GM23338 (cell line): ENCODE results near the gene PANK4. TPM values are rescaled to one million over a fixed set of nuclear protein-coding genes. Genes with fewer than 3 reads are reported as not detected.

Experiments
- CREB1 ChIP-seq: fragments of 250-450 bp; sonication (Bioruptor Pico); IDR thresholded peaks from 2 replicates; pipeline ENCODE4 v1.5.0; 2020; ENCODE audit warnings: low read depth, mild to moderate bottlenecking, moderate library complexity
- EZH2 ChIP-seq: fragments of 200-600 bp; sonication (generic); IDR thresholded peaks from one replicate; pipeline ENCODE4 v1.8.0; 2017; ENCODE audit warnings: antibody characterized with exemption, mild to moderate bottlenecking, low read depth; ENCODE audit not compliant: unreplicated experiment
- EZH2phosphoT487 ChIP-seq: fragments of 200-600 bp; sonication (generic); IDR thresholded peaks from one replicate; pipeline ENCODE4 v1.8.1; 2018; ENCODE audit warnings: antibody characterized with exemption; ENCODE audit not compliant: unreplicated experiment
- JUNB ChIP-seq: IDR thresholded peaks from one replicate; pipeline ENCODE4 v1.6.1; 2016; ENCODE audit warnings: antibody characterized with exemption; ENCODE audit not compliant: unreplicated experiment
- STAT1 ChIP-seq: IDR thresholded peaks from one replicate; pipeline ENCODE4 v1.6.1; 2016; ENCODE audit warnings: antibody characterized with exemption; ENCODE audit not compliant: unreplicated experiment
- ZNF114 ChIP-seq: fragments of 250-450 bp; sonication (Bioruptor Pico); IDR thresholded peaks from 2 replicates; pipeline ENCODE4 v1.5.0; 2020; ENCODE audit warnings: mild to moderate bottlenecking, moderate library complexity
- ZNF331 ChIP-seq: fragments of 250-450 bp; sonication (Bioruptor Pico); IDR thresholded peaks from 2 replicates; pipeline ENCODE4 v1.5.0; 2020; ENCODE audit warnings: low read depth, mild to moderate bottlenecking, moderate library complexity
- polyA plus RNA-seq: library from polyadenylated mRNA; unstranded; fragments of >200 nt; fragmentation: Nextera tagmentation; extraction: Ambion mirVana; gene quantifications from 2 replicates; pipeline ENCODE4 v1.2.1, GENCODE V29; 2016
- total RNA-seq: library from RNA; depleted of rRNA; stranded (reverse); fragments of >200 nt; shearing (Covaris generic); gene quantifications from 2 replicates; pipeline ENCODE4 v1.2.3, GENCODE V29; 2014
- TF ChIP-seq, protein P1 (sequence below): fragments of 250-450 bp; sonication (Bioruptor Pico); IDR thresholded peaks from 2 replicates; pipeline ENCODE4 v1.5.0; 2020; ENCODE audit warnings: mild to moderate bottlenecking, moderate library complexity
- TF ChIP-seq, protein P2 (sequence below): IDR thresholded peaks from one replicate; pipeline ENCODE4 v1.6.1; 2018; ENCODE audit warnings: antibody characterized with exemption; ENCODE audit not compliant: unreplicated experiment

The PANK4 gene
- total and polyA plus RNA-seq, 2 experiments from 2014 or later: 25.8 to 43.7 TPM

DNA sequence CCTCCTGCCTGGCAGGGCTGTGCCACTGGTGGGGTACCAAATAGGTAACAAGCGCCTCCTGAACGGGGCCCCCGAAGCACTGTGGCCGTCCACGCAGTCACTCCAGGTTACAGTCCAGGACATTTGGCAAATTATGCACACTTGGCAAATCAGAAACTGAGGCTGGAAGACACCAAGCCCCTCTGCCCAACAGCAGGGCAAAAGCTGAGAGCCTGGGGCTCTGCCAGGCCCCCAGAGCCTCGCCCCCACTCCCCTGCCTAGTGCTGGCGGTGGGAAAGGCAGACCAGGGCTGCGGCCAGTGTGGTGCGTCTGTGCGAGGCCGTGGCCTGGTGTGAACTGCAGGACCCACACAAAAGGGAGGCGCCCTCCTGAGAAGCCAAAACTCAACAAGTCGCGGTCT lies 9.4 kb downstream of the PANK4 start (continued):
- TF ChIP-seq, protein P1, sequence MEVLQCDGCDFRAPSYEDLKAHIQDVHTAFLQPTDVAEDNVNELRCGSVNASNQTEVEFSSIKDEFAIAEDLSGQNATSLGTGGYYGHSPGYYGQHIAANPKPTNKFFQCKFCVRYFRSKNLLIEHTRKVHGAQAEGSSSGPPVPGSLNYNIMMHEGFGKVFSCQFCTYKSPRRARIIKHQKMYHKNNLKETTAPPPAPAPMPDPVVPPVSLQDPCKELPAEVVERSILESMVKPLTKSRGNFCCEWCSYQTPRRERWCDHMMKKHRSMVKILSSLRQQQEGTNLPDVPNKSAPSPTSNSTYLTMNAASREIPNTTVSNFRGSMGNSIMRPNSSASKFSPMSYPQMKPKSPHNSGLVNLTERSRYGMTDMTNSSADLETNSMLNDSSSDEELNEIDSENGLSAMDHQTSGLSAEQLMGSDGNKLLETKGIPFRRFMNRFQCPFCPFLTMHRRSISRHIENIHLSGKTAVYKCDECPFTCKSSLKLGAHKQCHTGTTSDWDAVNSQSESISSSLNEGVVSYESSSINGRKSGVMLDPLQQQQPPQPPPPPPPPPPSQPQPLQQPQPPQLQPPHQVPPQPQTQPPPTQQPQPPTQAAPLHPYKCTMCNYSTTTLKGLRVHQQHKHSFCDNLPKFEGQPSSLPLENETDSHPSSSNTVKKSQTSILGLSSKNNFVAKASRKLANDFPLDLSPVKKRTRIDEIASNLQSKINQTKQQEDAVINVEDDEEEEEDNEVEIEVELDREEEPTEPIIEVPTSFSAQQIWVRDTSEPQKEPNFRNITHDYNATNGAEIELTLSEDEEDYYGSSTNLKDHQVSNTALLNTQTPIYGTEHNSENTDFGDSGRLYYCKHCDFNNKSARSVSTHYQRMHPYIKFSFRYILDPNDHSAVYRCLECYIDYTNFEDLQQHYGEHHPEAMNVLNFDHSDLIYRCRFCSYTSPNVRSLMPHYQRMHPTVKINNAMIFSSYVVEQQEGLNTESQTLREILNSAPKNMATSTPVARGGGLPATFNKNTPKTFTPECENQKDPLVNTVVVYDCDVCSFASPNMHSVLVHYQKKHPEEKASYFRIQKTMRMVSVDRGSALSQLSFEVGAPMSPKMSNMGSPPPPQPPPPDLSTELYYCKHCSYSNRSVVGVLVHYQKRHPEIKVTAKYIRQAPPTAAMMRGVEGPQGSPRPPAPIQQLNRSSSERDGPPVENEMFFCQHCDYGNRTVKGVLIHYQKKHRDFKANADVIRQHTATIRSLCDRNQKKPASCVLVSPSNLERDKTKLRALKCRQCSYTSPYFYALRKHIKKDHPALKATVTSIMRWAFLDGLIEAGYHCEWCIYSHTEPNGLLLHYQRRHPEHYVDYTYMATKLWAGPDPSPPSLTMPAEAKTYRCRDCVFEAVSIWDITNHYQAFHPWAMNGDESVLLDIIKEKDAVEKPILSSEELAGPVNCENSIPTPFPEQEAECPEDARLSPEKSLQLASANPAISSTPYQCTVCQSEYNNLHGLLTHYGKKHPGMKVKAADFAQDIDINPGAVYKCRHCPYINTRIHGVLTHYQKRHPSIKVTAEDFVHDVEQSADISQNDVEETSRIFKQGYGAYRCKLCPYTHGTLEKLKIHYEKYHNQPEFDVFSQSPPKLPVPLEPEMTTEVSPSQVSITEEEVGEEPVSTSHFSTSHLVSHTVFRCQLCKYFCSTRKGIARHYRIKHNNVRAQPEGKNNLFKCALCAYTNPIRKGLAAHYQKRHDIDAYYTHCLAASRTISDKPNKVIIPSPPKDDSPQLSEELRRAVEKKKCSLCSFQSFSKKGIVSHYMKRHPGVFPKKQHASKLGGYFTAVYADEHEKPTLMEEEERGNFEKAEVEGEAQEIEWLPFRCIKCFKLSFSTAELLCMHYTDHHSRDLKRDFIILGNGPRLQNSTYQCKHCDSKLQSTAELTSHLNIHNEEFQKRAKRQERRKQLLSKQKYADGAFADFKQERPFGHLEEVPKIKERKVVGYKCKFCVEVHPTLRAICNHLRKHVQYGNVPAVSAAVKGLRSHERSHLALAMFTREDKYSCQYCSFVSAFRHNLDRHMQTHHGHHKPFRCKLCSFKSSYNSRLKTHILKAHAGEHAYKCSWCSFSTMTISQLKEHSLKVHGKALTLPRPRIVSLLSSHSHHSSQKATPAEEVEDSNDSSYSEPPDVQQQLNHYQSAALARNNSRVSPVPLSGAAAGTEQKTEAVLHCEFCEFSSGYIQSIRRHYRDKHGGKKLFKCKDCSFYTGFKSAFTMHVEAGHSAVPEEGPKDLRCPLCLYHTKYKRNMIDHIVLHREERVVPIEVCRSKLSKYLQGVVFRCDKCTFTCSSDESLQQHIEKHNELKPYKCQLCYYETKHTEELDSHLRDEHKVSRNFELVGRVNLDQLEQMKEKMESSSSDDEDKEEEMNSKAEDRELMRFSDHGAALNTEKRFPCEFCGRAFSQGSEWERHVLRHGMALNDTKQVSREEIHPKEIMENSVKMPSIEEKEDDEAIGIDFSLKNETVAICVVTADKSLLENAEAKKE (CRISPR knock-in tag): no peak
- TF ChIP-seq EZH2: no peak
- TF ChIP-seq CREB1 (CRISPR knock-in tag): no peak
- TF ChIP-seq JUNB: no peak
- no peak for TF ChIP-seq ZNF331 (CRISPR knock-in tag)
- no peak for TF ChIP-seq STAT1
- no peak for TF ChIP-seq ZNF114
- TF ChIP-seq, protein P2, sequence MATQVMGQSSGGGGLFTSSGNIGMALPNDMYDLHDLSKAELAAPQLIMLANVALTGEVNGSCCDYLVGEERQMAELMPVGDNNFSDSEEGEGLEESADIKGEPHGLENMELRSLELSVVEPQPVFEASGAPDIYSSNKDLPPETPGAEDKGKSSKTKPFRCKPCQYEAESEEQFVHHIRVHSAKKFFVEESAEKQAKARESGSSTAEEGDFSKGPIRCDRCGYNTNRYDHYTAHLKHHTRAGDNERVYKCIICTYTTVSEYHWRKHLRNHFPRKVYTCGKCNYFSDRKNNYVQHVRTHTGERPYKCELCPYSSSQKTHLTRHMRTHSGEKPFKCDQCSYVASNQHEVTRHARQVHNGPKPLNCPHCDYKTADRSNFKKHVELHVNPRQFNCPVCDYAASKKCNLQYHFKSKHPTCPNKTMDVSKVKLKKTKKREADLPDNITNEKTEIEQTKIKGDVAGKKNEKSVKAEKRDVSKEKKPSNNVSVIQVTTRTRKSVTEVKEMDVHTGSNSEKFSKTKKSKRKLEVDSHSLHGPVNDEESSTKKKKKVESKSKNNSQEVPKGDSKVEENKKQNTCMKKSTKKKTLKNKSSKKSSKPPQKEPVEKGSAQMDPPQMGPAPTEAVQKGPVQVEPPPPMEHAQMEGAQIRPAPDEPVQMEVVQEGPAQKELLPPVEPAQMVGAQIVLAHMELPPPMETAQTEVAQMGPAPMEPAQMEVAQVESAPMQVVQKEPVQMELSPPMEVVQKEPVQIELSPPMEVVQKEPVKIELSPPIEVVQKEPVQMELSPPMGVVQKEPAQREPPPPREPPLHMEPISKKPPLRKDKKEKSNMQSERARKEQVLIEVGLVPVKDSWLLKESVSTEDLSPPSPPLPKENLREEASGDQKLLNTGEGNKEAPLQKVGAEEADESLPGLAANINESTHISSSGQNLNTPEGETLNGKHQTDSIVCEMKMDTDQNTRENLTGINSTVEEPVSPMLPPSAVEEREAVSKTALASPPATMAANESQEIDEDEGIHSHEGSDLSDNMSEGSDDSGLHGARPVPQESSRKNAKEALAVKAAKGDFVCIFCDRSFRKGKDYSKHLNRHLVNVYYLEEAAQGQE: no peak
- TF ChIP-seq EZH2phosphoT487: no peak
